GM12801 (cell line): ENCODE measurements around the gene ZNF287.

ENCODE experiments used
- TF ChIP-seq, protein P1 (sequence below): IDR thresholded peaks from one replicate; pipeline ENCODE4 v1.5.1; 2011; ENCODE audit warnings: control low read depth; ENCODE audit not compliant: insufficient read length; ENCODE audit errors: extremely low read depth

Gene ZNF287

DNA sequence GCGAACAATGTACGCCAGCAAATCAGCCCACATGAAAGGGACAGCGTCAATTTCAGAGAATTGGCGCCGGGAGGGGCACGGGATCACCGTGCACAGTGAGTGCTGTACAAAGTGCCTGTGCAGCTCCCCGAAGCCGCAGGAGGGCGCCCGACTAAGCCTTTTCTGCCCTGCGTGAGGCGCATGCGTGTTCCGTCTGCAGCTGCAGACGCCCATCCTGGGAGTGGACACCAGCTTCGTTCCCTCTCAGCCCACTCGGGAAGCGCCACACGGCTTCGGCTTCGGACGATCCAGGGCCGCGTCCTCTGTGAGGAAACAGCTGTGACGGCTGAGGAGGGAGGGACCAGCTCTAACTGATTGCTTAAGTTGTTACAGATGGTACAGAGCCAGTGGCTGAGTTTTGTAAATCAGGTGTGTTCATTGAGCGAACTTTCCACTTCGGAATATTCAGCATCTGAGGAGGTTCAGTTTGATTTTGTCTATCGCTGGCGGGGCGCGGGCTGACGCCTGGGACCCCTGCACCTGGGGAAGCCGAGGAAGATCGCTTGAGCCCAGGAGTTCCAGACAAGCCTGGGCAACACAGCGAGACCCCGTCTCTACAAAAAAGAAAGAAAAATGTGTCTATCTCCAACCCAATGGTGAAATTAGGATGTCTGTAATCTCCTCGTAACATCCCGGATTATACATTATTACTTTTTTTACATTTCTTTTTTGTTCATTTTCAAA is 15.4 kb upstream of the ZNF287 start:
- TF ChIP-seq, protein P1, sequence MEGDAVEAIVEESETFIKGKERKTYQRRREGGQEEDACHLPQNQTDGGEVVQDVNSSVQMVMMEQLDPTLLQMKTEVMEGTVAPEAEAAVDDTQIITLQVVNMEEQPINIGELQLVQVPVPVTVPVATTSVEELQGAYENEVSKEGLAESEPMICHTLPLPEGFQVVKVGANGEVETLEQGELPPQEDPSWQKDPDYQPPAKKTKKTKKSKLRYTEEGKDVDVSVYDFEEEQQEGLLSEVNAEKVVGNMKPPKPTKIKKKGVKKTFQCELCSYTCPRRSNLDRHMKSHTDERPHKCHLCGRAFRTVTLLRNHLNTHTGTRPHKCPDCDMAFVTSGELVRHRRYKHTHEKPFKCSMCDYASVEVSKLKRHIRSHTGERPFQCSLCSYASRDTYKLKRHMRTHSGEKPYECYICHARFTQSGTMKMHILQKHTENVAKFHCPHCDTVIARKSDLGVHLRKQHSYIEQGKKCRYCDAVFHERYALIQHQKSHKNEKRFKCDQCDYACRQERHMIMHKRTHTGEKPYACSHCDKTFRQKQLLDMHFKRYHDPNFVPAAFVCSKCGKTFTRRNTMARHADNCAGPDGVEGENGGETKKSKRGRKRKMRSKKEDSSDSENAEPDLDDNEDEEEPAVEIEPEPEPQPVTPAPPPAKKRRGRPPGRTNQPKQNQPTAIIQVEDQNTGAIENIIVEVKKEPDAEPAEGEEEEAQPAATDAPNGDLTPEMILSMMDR = no peak

DNA sequence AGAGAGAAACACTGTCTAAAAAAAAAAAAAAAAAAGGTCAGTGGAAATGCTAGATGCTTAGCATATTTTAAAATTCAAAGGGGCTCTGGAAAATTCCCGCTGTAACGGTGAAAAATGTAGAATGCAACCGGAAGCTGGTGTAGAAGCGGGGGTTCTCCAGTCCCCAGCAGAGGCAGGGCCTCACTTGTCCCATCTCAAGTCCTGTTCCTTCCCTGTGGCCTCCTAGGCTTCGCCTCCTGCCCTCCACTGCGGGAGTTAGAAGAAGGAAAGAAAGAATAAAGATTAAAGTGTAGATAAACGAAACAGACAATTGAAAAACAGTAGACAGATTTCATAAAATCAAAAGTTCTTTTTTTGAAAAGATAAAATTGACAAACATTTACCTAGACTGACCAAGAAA is 14.8 kb upstream of the ZNF287 start:
- TF ChIP-seq, protein P1 = no peak

DNA sequence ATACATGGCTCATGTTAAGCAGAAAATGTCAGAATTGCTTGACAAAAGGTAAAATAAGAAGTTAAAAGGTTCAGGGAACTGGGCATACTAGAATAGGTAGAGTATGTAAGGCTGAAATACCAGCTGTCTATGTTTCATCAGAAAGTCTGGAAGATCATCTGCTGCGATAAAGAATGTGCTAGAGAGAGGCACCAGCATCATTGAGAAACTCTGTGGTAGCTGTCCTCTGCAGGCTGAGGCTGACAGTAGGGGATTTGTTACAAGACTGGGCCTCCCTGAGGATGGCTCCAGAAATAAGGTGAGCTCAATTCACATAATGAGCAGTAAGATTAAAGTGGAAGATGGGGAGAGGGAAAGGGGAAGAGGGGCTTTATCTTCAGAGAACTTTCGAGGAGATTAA is 4.5 kb upstream of the ZNF287 start:
- TF ChIP-seq, protein P1 = no peak

DNA sequence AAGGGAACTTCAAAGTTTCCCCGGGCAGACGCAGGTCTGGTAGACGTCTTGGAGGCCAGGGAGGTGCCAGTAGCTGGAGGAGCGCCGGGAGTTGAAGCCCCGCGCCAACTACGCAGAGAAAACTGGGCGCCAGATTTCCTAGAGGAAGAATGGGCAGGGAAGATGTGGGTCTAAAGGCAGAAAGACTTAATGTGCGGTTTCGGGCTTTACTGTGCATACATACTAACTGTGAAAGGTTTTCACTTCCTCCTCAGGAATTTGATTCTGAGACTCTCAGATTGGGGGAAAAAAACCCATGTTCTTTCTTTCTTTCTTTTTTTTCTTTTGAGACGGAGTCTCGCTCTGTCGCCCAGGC is 331 bp upstream of the ZNF287 start:
- TF ChIP-seq, protein P1 = no peak

DNA sequence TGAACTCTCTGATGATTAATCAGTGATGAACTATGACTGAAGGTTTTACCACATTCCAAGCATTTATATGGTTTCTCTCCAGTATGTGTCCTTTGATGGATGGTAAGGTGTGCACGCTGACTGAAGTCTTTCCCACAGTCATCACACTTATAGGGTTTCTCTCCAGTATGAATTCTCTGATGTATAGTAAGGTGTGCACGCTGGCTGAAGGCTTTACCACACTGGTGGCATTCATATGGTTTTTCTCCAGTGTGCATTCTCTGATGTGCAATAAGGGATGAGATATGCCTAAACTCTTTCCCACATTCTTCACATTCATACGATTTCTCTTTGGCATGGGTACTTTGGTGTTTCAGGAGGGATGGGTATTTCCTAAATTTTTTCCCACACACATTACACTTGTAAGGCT is 16.4 kb downstream of the ZNF287 start:
- TF ChIP-seq, protein P1 = no peak

DNA sequence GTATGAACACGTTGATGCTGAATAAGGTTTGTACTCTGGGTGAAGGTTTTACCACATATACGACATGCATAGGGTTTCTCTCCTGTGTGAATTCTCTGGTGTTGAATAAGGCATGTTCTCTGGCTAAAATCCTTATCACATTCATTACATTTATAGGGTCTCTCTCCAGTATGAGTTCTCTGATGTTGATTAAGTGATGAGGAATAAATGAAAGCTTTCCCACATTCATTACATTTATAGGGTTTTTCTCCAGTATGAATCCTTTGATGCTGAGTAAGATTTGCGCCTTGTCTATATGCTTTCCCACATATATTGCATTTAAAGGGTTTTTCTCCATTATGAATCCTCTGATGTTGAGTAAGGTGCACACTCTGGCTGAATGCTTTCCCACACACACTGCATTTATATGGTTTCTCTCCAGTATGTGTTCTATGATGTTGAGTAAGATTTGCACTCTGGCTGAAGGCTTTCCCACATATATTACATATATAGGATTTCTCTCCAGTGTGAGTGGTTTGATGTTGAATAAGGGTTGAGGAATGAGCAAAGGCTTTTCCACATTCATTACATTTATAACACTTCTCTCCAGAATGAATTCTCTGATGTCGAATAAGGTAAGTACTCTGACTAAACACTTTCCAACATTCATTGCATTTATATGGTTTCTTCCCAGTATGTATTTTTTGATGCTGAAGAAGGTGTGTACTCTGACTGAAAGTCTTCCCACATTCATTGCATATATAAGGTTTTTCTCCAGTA is 16.9 kb downstream of the ZNF287 start:
- TF ChIP-seq, protein P1 = no peak

DNA sequence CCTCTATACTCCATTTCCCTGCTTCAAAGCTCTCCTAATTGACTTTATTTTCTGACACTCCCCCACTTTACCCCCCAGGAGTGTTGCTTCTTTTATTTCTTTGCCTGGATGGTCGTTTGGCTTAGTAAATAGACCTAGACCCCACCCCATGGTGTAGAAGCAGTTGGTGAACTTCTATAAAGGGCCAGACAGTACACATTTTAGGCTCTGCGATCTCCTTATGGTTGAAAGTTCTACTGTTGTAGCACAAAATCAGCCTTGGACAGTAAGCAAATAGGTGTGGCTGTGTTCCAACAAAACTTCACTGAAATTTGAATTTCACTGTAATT is 31.9 kb downstream of the ZNF287 start:
- TF ChIP-seq, protein P1 = no peak
